ENCODE data around the gene TMEM150C.

Gene TMEM150C

DNA sequence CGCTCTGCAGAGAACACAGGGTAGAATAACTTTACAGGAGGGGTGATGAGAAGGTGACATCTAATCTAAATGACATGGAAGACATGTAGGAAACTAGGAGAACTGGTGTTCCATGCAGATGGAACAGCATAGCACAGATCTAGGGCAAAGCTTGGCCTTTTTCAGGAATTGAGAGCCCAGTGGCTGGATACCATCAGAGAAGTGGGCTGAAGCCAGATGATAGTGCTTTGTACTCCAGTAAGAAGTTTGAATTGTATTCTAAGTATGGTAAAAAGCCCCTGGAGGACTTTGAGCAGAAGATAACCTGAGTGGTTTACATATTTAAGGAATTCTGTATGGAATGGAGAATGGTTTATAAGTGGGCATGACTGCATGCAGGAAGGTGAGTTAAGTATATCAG is 98.6 kb downstream of the TMEM150C start:
- TF ChIP-seq, protein P1, sequence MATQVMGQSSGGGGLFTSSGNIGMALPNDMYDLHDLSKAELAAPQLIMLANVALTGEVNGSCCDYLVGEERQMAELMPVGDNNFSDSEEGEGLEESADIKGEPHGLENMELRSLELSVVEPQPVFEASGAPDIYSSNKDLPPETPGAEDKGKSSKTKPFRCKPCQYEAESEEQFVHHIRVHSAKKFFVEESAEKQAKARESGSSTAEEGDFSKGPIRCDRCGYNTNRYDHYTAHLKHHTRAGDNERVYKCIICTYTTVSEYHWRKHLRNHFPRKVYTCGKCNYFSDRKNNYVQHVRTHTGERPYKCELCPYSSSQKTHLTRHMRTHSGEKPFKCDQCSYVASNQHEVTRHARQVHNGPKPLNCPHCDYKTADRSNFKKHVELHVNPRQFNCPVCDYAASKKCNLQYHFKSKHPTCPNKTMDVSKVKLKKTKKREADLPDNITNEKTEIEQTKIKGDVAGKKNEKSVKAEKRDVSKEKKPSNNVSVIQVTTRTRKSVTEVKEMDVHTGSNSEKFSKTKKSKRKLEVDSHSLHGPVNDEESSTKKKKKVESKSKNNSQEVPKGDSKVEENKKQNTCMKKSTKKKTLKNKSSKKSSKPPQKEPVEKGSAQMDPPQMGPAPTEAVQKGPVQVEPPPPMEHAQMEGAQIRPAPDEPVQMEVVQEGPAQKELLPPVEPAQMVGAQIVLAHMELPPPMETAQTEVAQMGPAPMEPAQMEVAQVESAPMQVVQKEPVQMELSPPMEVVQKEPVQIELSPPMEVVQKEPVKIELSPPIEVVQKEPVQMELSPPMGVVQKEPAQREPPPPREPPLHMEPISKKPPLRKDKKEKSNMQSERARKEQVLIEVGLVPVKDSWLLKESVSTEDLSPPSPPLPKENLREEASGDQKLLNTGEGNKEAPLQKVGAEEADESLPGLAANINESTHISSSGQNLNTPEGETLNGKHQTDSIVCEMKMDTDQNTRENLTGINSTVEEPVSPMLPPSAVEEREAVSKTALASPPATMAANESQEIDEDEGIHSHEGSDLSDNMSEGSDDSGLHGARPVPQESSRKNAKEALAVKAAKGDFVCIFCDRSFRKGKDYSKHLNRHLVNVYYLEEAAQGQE (IDR thresholded peaks at IDR 0.05; ENCODE audit: insufficient read depth in 1 of 2, low read depth in 2 of 2, low read length in 2 of 2): no peak
- no peak for TF ChIP-seq SIN3A (IDR thresholded peaks at IDR 0.05; ENCODE audit: borderline replicate concordance, insufficient read depth, low read length)
- TF ChIP-seq POLR2AphosphoS5 (IDR thresholded peaks at IDR 0.05; ENCODE audit: low read depth, low read length): no peak
- TF ChIP-seq TAF1 (IDR thresholded peaks at IDR 0.05; ENCODE audit: borderline replicate concordance, insufficient read depth, low read length): no peak
- TF ChIP-seq FOXP2 (optimal IDR thresholded peaks at IDR 0.05; ENCODE audit: borderline replicate concordance, extremely low read depth, extremely low read length, insufficient read depth): no peak

DNA sequence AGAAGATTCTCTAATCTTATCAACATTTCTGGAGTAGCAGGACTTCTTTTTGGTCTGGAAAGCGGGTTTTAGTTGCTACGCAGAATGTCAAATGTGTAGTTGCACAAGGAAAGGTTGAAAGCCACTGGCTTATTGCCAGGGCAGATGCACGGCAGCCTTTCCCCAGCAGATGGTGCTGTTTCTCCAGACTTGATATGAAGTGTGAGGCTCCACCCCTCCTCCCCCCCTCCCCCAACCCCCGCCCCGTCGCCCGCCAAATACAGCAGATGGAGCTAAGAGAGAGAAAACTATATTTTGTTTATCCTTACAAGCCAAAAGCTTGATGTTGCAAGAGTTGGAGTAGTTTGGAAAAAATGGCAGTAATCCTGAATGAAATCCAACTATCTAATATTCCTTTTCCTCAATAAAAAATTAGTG is 99.4 kb downstream of the TMEM150C start:
- TF ChIP-seq TAF1 (IDR thresholded peaks at IDR 0.05; ENCODE audit: borderline replicate concordance, insufficient read depth, low read length): no peak
- no peak for TF ChIP-seq POLR2AphosphoS5 (IDR thresholded peaks at IDR 0.05; ENCODE audit: low read depth, low read length)
- no peak for TF ChIP-seq SIN3A (IDR thresholded peaks at IDR 0.05; ENCODE audit: borderline replicate concordance, insufficient read depth, low read length)
- TF ChIP-seq FOXP2 (optimal IDR thresholded peaks at IDR 0.05; ENCODE audit: borderline replicate concordance, extremely low read depth, extremely low read length, insufficient read depth): no peak
- TF ChIP-seq, protein P1 (IDR thresholded peaks at IDR 0.05; ENCODE audit: insufficient read depth in 1 of 2, low read depth in 2 of 2, low read length in 2 of 2): no peak

DNA sequence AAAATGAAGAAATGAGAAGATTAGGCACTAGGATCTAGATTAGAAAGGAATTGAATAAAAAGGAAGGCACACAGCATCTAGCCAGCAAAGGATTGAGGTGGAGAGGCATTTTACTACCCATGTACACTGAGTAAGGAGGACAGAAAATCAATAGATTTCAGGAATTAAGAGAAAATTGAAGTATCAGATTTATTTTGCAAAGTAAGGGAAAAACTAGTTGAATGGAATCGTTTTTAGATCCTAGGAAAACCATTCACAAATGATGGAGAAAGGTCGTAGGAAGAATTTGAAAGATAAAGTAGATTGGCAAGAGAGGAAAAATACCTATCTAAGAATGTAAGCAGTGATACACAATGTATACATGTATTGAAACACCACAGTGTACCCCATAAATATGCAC is 100.1 kb downstream of the TMEM150C start:
- no peak for TF ChIP-seq FOXP2 (optimal IDR thresholded peaks at IDR 0.05; ENCODE audit: borderline replicate concordance, extremely low read depth, extremely low read length, insufficient read depth)
- TF ChIP-seq, protein P1 (IDR thresholded peaks at IDR 0.05; ENCODE audit: insufficient read depth in 1 of 2, low read depth in 2 of 2, low read length in 2 of 2): no peak
- TF ChIP-seq TAF1 (IDR thresholded peaks at IDR 0.05; ENCODE audit: borderline replicate concordance, insufficient read depth, low read length): no peak
- TF ChIP-seq SIN3A (IDR thresholded peaks at IDR 0.05; ENCODE audit: borderline replicate concordance, insufficient read depth, low read length): no peak
- TF ChIP-seq POLR2AphosphoS5 (IDR thresholded peaks at IDR 0.05; ENCODE audit: low read depth, low read length): no peak

DNA sequence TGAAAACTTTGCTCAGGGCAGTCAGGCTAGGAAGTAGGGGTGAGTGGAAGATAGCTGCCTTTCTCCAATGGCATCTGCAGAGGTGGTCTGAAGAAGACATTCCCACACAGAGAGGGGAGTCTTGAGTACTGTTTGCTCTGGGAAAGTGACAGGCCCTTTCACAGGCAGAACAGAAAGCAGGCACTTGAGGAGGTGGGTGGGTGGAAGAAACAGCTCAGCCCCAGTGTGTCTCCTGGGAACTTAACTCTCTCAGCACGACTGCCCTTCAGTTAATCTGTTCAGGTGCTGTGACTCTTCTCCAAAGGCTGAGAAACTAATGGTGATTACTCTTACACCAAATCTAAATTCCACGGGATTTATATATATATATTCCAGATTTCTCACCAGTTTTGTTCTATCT is 103.1 kb downstream of the TMEM150C start:
- TF ChIP-seq, protein P1 (IDR thresholded peaks at IDR 0.05; ENCODE audit: insufficient read depth in 1 of 2, low read depth in 2 of 2, low read length in 2 of 2): no peak
- TF ChIP-seq FOXP2 (optimal IDR thresholded peaks at IDR 0.05; ENCODE audit: borderline replicate concordance, extremely low read depth, extremely low read length, insufficient read depth): no peak
- TF ChIP-seq SIN3A (IDR thresholded peaks at IDR 0.05; ENCODE audit: borderline replicate concordance, insufficient read depth, low read length): no peak
- no peak for TF ChIP-seq TAF1 (IDR thresholded peaks at IDR 0.05; ENCODE audit: borderline replicate concordance, insufficient read depth, low read length)
- TF ChIP-seq POLR2AphosphoS5 (IDR thresholded peaks at IDR 0.05; ENCODE audit: low read depth, low read length): no peak

DNA sequence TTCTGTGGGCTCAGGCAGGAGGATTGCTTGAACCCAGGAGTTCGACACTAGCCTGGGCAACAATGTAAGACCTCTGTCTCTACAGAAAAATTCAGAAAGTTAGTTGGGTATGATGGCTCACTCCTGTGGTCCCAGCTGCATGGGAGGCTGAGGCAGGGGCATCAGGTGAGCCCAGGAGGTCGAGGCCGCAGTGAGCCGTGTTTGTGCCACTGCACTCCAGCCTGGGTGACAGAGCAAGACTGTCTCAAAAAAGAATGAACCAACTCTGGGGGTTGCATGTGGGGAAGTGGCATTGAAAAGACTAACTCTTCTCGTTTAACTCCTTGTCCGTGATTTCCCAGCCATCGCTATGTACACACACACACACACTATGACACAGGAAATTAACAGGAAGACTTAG is 104.5 kb downstream of the TMEM150C start:
- TF ChIP-seq TAF1 (IDR thresholded peaks at IDR 0.05; ENCODE audit: borderline replicate concordance, insufficient read depth, low read length): no peak
- TF ChIP-seq, protein P1 (IDR thresholded peaks at IDR 0.05; ENCODE audit: insufficient read depth in 1 of 2, low read depth in 2 of 2, low read length in 2 of 2): no peak
- TF ChIP-seq FOXP2 (optimal IDR thresholded peaks at IDR 0.05; ENCODE audit: borderline replicate concordance, extremely low read depth, extremely low read length, insufficient read depth): no peak
- no peak for TF ChIP-seq SIN3A (IDR thresholded peaks at IDR 0.05; ENCODE audit: borderline replicate concordance, insufficient read depth, low read length)
- no peak for TF ChIP-seq POLR2AphosphoS5 (IDR thresholded peaks at IDR 0.05; ENCODE audit: low read depth, low read length)
